GM10266 (cell line): ENCODE data around the gene FOXP1.

Source experiments
- DNase-seq: peaks from one replicate; pipeline ENCODE4 v3.0.0; 2012; ENCODE audit errors: extremely low spot score
- CTCF ChIP-seq: IDR thresholded peaks from 2 replicates; pipeline ENCODE4 v1.5.1; 2012; ENCODE audit warnings: mild to moderate bottlenecking, low read depth; ENCODE audit not compliant: control insufficient read depth, insufficient read depth; ENCODE audit errors: missing control alignments

Gene FOXP1

GRCh38 chr3:71494212-71494611, 89.3 kb downstream of the FOXP1 start:
- DNase-seq, result no peak
- no peak for TF ChIP-seq CTCF

GRCh38 chr3:71492974-71493771, 90.4 kb downstream of the FOXP1 start:
- DNase-seq, result no peak
- no peak for TF ChIP-seq CTCF

GRCh38 chr3:71492566-71492965, 91.0 kb downstream of the FOXP1 start:
- no peak for TF ChIP-seq CTCF
- DNase-seq, result no peak

GRCh38 chr3:71491154-71491752, 92.3 kb downstream of the FOXP1 start:
- DNase-seq, result no peak
- no peak for TF ChIP-seq CTCF

- no peak for TF ChIP-seq CTCF
These were observed 92.8 kb downstream of the FOXP1 start for GRCh38 chr3:71490692-71491091.

GRCh38 chr3:71489315-71489761, 94.2 kb downstream of the FOXP1 start:
- TF ChIP-seq CTCF, result no peak

More at GRCh38 chr3:71490692-71491091, 92.8 kb downstream of the FOXP1 start:
- no peak for DNase-seq

GRCh38 chr3:71488882-71489281, 94.6 kb downstream of the FOXP1 start:
- DNase-seq, result no peak
- TF ChIP-seq CTCF, result no peak

More at GRCh38 chr3:71489315-71489761, 94.2 kb downstream of the FOXP1 start:
- no peak for DNase-seq
